Measurements from ENCODE around the gene ALG10B.

DNA sequence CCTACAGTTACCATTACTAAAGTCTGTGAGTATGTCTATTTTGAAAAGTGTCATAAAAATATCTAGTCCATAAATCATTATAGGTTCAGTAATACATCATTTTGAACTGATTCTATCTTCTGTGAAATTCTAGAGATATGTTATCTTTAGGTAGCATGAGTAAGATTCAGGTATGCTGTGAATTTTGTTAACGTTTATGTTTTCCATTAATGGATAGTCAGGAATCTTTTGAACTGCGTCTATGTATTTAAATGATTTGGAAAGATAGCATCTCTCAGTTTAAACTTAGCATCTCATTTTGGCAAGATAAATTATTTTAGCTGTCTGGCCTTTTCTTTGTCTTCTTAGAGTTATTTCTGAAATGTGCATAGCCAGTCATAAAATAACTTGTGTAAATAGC is 8.3 kb downstream of the ALG10B start:
- TF ChIP-seq POLR2AphosphoS5 (IDR thresholded peaks at IDR 0.05; ENCODE audit: borderline replicate concordance, low read depth, low read length): no peak
- TF ChIP-seq EZH2 (IDR thresholded peaks at IDR 0.05): no peak

Data from SK-N-MC (cell line).